HG02884 (cell line): ENCODE results near the gene SCYL3.
"Not testable (repeated sequence)": the region's sequence is repeated elsewhere in the genome, so short reads cannot be mapped to it uniquely, and the experiment has no call there.

Source experiments
- ATAC-seq: cut with Tn5 transposase; IDR thresholded peaks from one replicate; pipeline ENCODE4 v1.9.1; 2021; ENCODE audit warnings: mild to moderate bottlenecking, moderate library complexity; ENCODE audit not compliant: unreplicated experiment

The SCYL3 gene, protein sequence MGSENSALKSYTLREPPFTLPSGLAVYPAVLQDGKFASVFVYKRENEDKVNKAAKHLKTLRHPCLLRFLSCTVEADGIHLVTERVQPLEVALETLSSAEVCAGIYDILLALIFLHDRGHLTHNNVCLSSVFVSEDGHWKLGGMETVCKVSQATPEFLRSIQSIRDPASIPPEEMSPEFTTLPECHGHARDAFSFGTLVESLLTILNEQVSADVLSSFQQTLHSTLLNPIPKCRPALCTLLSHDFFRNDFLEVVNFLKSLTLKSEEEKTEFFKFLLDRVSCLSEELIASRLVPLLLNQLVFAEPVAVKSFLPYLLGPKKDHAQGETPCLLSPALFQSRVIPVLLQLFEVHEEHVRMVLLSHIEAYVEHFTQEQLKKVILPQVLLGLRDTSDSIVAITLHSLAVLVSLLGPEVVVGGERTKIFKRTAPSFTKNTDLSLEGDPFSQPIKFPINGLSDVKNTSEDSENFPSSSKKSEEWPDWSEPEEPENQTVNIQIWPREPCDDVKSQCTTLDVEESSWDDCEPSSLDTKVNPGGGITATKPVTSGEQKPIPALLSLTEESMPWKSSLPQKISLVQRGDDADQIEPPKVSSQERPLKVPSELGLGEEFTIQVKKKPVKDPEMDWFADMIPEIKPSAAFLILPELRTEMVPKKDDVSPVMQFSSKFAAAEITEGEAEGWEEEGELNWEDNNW

DNA sequence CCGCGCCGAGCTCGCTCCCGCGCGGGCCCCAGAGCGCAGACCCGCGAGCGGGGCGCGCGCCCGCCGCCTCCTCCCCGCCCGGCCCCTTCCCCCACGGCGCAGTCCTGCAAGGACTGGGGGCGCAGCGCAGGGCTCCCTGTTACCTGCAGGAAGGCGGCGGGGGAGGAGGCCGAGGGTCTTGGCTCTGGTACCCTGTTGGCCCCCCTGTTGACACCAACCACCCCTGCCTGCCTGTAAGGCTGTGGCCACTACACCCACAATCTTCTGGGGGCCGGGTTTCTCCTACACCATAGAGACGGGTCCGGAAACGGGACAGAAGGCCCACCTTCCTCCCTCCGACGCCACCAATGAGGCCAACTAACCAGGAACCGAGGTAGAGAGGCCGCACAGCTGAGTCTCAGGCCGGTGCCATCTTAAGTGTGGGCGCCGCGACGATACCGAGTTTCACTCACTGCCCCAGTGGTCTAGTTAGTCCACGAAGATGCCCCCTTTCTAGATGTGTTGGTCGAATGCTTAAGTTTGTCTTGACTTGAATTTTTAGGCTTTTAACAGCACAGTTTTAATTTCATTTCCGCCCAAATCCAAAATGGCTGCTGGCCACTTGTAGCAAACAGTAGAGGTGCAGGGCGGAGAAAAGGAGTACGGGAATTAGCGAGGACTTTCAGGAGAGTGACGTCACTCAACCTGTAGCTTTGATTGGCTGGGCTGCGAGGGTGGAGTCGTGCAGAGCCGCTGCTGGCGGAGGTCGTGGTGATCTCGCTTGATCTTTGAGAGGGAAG, at the start of gene SCYL3:
SCYL3 (minus strand) TSS at position 252 of the 779 bp plus-strand sequence. CDS start 5,056 bp downstream, outside the sequence.
- ATAC-seq: peak; percentile 80

GRCh38 chr1:169941982-169942830, 48.5 kb upstream of the SCYL3 start:
- no peak for ATAC-seq

- no peak for ATAC-seq
Measured at GRCh38 chr1:169933984-169934725, 40.5 kb upstream of the SCYL3 start.

GRCh38 chr1:169931795-169932231, 38.1 kb upstream of the SCYL3 start:
- ATAC-seq: no peak

DNA sequence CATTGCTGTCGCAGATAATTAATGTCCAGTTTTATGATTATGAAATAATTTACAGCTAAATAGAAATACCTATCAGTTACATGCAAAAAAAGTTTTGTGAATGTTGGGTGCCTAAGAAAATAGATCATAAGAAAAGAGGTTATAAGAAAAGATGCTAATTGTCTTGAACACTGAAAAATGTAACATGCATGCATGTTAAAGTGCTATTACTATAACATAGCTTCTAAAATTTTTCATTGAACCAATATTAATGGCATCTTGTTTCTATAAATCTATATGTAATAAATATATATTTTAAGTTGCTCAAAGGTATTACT, 35.5 kb upstream of the SCYL3 start:
- ATAC-seq: no peak

DNA sequence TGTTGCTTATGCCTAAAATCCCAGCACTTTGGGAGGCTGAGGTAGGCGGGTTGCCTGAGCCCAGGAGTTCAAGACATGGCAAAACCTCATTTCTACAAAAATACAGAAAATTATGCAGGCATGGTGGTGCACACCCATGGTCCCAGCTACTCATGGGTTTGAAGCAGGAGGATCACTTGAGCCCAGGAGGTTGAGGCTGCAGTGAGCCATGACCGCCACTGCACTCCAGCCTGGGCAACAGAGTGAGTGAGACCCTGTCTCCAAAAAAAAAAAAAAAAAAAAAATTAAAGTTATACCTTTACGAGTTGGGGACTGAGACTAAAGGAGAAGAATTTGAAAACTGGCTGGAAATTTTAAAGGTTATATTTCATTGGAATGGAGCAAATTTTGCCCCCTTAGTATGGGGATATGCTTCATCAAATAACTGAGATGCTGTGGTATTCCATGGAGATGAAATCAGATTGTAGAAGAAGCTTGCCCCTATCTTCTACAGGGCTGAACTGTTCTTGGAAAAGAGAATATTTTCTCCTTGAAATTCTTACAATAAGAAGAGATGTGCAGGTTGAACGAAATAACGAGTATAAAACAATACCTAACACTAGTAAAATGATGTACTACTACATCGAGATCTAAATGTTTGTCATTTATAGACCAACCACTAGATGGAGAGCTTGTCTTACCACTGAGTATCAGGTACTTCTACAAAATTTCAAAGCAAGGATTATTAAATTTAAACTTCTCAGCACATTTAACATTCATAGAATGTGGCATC, 34.9 kb upstream of the SCYL3 start:
- ATAC-seq: peak; percentile 51

- peak; percentile 84 for ATAC-seq
Measured at GRCh38 chr1:169925505-169926482, 32.1 kb upstream of the SCYL3 start.

DNA sequence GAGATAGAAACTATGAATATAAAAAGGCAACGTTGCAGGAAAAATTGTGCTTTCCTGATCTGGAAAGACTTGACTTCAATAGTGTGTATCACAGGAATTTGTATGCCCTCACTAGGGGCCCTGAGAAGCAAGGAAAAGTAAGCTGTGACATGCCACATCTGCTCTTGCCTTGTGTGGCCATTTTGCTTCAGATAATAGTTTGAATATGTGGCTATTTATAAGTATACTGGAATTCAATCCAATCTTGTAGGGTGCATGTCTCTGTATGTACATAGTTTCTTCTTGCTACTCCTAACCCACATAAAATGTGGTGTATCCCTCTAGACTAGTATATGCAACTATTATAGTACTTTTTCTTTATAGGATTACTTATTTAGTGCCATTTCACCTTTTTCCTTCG, 31.1 kb upstream of the SCYL3 start:
- ATAC-seq: no peak

GRCh38 chr1:169924063-169924462, 30.4 kb upstream of the SCYL3 start:
- no peak for ATAC-seq

DNA sequence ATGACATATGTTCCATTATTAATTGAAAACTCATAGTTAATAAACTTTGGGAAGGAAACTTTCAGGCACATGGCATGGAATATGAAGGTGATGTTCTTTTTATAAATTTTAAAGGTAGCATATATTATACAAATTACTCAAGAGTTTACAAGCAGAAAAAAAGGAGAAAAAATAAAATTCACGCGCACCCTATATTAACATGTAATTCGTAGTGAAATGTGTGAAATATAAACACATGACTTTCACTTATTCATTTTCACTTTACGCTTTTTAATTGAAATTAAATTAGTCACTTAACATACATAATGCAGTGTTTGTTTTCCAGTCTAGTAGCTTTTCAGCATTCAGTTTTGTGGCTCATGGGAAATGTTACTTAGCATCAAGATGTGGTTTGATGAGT, 27.4 kb upstream of the SCYL3 start:
- ATAC-seq: no peak

DNA sequence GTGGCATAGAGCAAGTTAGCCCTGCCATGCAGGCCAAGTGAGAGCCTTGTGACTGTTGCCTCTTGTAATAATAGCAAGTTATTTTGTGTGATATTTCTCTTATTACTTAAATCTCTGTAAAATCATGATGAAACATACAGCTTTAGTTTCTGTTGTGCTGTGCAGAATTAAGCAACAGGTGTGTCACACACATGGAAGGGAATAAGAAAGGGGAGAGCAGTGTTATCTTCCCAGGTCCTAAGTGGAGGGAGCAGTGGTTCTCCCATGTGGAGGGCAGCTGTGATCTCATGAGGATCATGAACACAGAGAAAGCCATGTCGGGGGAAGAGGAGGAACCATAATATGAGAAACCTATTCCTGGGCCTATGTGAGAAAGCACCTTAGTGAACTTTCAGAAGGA, 25.2 kb upstream of the SCYL3 start:
- no peak for ATAC-seq

- ATAC-seq: not testable (repeated sequence)
Measured at GRCh38 chr1:169918220-169918619, 24.5 kb upstream of the SCYL3 start.

GRCh38 chr1:169915150-169915549, 21.5 kb upstream of the SCYL3 start:
- no peak for ATAC-seq

DNA sequence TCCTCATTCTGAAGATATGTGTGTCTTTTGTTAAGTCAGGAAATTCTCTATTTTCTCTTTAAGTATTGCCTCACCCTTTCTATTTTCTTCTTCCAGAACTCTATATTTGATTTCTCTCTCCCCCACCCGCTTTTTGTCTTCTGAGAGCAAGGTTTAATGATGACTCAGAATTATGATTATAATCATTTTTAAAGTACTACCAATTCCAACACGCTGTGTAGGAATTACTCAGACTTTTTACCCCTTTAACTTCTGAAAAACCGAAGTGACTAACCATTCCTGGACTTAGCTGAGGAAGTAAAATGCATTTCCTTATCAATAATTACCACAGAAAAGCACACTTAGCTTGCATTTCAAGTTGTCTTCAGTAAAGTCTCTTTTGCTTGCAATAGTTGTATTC, 20.8 kb upstream of the SCYL3 start:
- no peak for ATAC-seq

DNA sequence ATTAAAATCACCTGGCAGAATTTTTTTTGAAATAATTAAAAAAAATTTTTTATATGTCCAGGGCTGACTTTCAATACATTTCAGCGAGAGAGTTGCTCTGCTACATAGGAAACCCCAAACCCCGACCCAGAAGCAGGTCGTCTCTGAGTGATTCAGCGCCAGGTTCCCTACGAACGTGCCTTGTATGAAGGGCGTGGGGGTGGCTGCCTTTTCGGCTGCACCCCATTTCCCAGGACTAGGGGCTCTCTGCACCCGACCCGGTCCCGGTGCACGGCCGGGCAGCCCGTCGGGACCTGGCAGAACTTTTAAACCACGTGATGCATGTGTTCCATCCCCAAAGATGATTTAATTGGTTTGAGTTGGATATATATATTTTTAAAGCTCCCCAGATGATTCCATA, 15.8 kb upstream of the SCYL3 start:
- no peak for ATAC-seq

GRCh38 chr1:169906938-169907337, 13.2 kb upstream of the SCYL3 start:
- no peak for ATAC-seq

GRCh38 chr1:169904834-169905233, 11.1 kb upstream of the SCYL3 start:
- ATAC-seq: no peak

- no peak for ATAC-seq
Measured at GRCh38 chr1:169902751-169903150, 9.1 kb upstream of the SCYL3 start.
